ENCODE results near the gene ELK4. TPM values are rescaled to one million over a fixed set of nuclear protein-coding genes. Genes with fewer than 3 reads are reported as not detected.
A peak's percentile ranks its signal among the peaks of the same experiment; 100 is the strongest.

ELK4 gene
- total RNA-seq, 6 experiments from 2014 or later, result 15.1 to 39.2 (median 26.9) TPM

DNA sequence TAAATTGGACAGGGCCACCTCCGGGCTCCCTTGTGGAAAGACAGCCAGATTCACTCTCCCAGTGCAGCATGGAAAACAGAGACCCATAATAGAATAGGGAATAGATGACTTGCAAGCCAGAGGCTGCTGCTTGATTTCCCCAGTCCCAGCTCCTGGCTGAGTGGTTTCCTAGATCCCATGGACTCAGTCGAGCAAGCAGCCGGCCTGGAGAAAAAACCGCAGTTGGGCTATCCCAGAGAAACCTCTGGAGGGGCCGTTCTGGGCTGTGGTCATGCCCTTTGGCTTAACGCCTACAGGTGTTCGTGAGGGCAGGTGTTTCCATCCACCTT, 61.7 kb downstream of the ELK4 start:
- WGBS (ENCODE audit: insufficient coverage, low coverage, low lambda C conversion rate, missing lambda C conversion rate), result 100% methylated on average over 1 of the region's 7 CpGs
- intact Hi-C loops (cut with DNase I), result no loop called here
- peaks cover 0 to 9% of the 10 kb centered on the region in 2 donors for H3K27me3 ChIP-seq
- ATAC-seq (no peak), DNase-seq (peak in 1 of 3 donors; percentile 27)
- H3K4me3 ChIP-seq, result no peak overlapping the region
- no peak overlapping the region for H3K27ac ChIP-seq
- no peaks in the 10 kb centered on the region for H3K4me1 ChIP-seq
- H3K9me3 ChIP-seq, result no peaks in the 10 kb centered on the region
- no peak for TF ChIP-seq POLR2A (IDR thresholded peaks at IDR 0.05)
- TF ChIP-seq, protein P1, sequence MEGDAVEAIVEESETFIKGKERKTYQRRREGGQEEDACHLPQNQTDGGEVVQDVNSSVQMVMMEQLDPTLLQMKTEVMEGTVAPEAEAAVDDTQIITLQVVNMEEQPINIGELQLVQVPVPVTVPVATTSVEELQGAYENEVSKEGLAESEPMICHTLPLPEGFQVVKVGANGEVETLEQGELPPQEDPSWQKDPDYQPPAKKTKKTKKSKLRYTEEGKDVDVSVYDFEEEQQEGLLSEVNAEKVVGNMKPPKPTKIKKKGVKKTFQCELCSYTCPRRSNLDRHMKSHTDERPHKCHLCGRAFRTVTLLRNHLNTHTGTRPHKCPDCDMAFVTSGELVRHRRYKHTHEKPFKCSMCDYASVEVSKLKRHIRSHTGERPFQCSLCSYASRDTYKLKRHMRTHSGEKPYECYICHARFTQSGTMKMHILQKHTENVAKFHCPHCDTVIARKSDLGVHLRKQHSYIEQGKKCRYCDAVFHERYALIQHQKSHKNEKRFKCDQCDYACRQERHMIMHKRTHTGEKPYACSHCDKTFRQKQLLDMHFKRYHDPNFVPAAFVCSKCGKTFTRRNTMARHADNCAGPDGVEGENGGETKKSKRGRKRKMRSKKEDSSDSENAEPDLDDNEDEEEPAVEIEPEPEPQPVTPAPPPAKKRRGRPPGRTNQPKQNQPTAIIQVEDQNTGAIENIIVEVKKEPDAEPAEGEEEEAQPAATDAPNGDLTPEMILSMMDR (IDR thresholded peaks at IDR 0.05), result no peak
- H3K36me3 ChIP-seq, result no peaks in the 10 kb centered on the region

DNA sequence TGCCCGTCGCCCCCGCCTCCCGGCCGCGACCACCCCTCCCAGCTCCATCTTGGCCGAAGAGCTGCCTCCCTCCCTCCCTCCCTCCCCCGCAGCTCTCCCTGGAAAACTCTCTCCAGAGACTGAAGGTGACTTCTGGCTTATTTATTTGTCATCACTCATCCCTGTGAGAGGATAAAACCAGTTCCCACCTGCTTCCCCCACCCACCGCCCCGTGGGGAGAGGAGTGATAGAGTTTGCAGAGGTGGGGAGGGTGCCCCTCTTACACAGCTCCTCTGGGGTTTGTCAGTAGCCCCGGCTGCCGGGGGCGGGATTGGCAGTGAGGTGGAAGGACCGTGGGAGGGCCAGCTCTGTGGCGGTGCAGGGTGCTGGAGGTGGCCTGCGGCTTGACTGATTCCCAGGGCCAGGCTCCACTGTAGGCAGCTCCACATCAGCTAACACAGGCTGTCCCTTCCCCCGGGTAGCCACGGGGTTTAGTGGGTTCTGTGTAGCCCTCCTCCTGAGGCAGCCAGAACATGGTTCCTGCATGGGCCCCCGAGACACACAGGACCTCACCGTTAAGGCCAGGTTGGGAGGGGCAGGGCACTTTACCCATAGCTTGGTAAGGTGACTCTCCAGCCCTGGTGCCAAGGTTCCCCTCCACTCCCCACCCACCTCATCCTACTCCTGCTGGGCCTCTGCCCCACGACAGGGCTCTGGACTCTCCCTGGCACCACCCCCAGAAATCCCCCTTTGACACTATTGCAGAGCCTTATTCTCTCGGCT, 62.2 kb downstream of the ELK4 start:
- H3K36me3 ChIP-seq, result no peaks in the 10 kb centered on the region
- H3K4me3 ChIP-seq, result no peak overlapping the region
- no peak for TF ChIP-seq POLR2A (IDR thresholded peaks at IDR 0.05)
- TF ChIP-seq, protein P1 (IDR thresholded peaks at IDR 0.05), result no peak
- H3K4me1 ChIP-seq, result no peaks in the 10 kb centered on the region
- H3K9me3 ChIP-seq, result no peaks in the 10 kb centered on the region
- peaks cover 0 to 9% of the 10 kb centered on the region in 2 donors for H3K27me3 ChIP-seq
- ATAC-seq (peak in 2 of 4 donors; percentile 10 to 28), DNase-seq (peak in 1 of 3 donors; percentile 39)
- no peak overlapping the region for H3K27ac ChIP-seq
- intact Hi-C loops (cut with DNase I), result no loop called here
- 10% methylated on average over 9 of the region's 22 CpGs for WGBS (ENCODE audit: insufficient coverage, low coverage, low lambda C conversion rate, missing lambda C conversion rate)

DNA sequence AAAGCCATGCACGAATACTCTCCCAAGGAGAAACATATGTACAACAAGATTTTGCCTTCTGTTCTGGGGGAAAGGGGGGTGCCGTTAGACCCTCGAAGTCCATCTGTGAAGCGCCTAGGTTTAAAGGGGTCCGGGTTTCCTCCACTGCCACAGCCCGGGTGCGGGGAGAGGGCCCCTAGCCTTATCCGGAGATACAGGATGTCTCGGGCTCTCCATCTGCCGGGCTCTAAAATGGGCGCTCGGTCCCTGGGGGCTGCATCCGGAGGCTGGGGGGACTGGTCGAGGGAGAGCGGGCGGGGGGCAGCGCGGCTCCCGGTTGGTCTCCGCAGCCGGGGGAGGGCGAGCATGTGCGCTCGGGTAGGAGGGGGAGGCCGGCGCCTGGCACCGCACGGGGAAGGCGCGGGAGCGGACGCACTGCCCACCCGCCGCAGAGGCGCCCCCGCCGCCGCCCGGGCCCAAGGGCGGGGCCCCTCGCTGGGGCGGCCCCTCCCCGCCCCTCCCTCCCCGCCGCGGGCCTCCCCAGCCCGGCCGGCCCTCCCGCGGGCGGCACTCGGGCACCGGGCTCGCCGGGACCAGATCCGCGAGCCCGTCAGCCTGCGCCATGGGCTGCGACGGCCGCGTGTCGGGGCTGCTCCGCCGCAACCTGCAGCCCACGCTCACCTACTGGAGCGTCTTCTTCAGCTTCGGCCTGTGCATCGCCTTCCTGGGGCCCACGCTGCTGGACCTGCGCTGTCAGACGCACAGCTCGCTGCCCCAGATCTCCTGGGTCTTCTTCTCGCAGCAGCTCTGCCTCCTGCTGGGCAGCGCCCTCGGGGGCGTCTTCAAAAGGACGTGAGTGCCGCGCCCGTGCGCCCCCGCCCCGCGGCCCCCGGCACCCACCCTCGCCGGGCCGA, 63.1 kb downstream of the ELK4 start:
- H3K27ac ChIP-seq, result no peak overlapping the region
- DNase-seq, result peak in 1 of 3 donors; percentile 23
- ATAC-seq, result peak; percentile 20 to 45 (median 28)

DNA sequence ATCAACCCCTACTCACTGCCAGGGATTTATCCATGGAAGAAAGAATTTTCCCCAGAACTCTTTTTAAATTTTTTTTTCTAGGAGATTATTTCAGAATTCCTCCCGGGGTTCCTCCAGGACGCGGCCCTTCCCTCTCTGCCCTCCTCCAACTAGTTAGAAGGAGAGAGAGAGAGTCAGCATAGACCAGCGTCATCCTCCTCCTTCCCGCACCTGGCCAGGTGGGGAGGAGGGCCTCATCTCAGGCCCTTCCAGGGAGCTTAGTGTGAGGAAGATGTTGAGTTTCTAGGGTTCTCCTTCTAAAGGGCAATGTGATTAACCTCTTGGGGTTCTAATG, 63.7 kb downstream of the ELK4 start:
- peaks cover 0 to 9% of the 10 kb centered on the region in 2 donors for H3K27me3 ChIP-seq
- no peak overlapping the region for H3K4me3 ChIP-seq
- TF ChIP-seq POLR2A (IDR thresholded peaks at IDR 0.05), result no peak
- TF ChIP-seq, protein P1 (IDR thresholded peaks at IDR 0.05), result no peak
- H3K27ac ChIP-seq, result no peak overlapping the region
- no peaks in the 10 kb centered on the region for H3K36me3 ChIP-seq
- intact Hi-C loops (cut with DNase I), result no loop called here
- ATAC-seq (no peak), DNase-seq (peak in 1 of 3 donors; percentile 19)
- H3K4me1 ChIP-seq, result no peaks in the 10 kb centered on the region
- H3K9me3 ChIP-seq, result no peaks in the 10 kb centered on the region
- 28% methylated on average over 3 of the region's 5 CpGs for WGBS (ENCODE audit: insufficient coverage, low coverage, low lambda C conversion rate, missing lambda C conversion rate)

More for the DNA sequence above, 63.1 kb downstream of the ELK4 start:
- WGBS (ENCODE audit: insufficient coverage, low coverage, low lambda C conversion rate, missing lambda C conversion rate), result 19% methylated on average over 5 of the region's 90 CpGs
- intact Hi-C loops (cut with DNase I), result no loop called here
- Histone ChIP-seq H3K9me3 (no peaks in the 10 kb centered on the region), H3K4me3 (no peak overlapping the region), H3K27me3 (peaks cover 0 to 9% of the 10 kb centered on the region in 2 donors), H3K36me3 (no peaks in the 10 kb centered on the region), H3K4me1 (no peaks in the 10 kb centered on the region)
- TF ChIP-seq, protein P1 (IDR thresholded peaks at IDR 0.05), result no peak
- no peak for TF ChIP-seq POLR2A (IDR thresholded peaks at IDR 0.05)
